Measurements from ENCODE around the gene GAST.
"Not testable (repeated sequence)": the region's sequence is repeated elsewhere in the genome, so short reads cannot be mapped to it uniquely, and the experiment has no call there.

Gene GAST, protein sequence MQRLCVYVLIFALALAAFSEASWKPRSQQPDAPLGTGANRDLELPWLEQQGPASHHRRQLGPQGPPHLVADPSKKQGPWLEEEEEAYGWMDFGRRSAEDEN

DNA sequence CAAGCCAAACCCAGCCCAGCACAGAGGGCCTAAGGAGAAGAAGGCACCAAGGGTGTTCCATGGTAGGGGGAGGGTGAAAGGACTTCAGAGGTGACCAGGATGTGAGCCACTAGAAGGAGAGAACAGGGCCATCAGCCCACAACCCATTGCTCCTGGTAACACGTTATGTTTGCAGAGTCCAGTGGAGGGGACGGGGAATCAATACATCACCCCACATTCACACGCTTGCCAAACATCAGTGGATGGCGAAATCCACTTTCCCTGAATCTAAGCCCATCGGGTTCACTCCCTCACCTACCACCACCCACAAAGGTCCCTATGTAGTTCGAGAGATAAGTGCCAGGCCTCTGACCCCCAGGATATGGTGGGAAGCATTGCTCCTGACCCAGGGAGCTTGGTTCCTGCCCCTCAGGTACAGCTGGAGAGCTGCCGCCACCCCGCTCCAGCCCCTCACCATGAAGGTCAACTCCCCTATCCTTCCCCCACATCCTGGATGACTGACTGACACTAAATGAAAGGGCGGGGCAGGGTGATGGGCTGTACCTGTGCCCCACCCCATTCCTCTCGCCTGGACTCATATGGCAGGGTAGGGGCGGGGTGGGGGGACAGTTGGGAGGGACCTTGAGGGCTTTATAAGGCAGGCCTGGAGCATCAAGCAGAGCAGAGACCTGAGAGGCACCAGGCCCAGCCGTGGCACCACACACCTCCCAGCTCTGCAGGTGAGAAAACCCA, at the start of gene GAST:
GAST (plus strand) TSS at position 663 of the 732 bp plus-strand sequence. CDS start 3,106 bp downstream, outside the sequence.
- in situ Hi-C loops (cut with MboI; ENCODE audit: low sequenced_read_pairs), result no loop called here

DNA sequence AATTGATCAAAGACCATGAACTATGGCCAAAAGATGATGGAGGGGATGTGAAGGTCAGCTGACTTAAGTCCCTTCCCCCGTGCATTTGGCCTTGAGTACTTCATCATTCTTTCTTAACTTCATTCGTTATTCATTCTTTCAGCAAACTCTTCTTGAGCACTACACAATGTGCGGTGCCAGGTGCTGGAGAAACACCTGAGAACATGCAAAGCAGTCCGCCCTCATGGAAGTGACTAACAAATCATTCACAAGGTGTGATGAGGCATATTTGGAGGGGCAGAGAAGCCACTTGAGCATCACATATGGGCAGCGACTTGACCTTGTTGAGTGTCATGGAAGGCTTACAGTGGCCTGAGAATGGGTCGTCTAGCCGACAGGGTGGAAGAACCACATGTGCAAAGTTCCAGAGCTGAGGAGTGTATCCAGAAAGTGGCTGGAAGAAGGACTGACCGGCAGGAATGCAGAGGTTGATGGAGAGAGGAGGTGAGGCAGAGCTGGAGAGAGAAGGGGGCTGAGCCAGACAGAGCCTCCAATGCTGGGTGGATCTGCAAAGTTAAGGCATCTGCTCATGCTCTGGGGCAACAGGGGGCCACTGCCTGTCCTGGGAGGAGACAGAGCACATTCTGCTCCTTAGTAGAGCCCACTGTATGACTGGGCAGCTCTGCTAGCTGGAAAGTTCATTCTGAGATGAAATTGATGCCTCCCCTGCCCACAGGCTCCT, 48.5 kb upstream of the GAST start:
- in situ Hi-C loops (cut with MboI; ENCODE audit: low sequenced_read_pairs), result loop anchor here (25.0 kb wide), 1 partner anchor 751 kb away; no protein-coding TSS in a partner anchor

DNA sequence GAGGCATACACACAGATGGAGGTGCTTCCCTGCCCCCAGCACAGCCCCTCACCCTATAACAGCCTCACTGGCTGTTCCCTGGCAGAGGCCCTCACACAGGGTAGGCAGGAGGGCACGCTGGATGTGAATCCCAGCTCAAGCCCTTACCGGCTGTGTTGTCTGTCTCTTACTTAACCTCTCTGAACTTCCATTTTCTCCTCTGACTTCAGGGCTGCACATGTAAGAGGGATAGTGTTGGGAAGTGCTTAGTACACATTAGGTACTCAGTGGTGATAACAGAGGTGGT, 48.0 kb upstream of the GAST start:
- in situ Hi-C loops (cut with MboI; ENCODE audit: low sequenced_read_pairs), result loop anchor here (25.0 kb wide), 1 partner anchor 752 kb away; no protein-coding TSS in a partner anchor

DNA sequence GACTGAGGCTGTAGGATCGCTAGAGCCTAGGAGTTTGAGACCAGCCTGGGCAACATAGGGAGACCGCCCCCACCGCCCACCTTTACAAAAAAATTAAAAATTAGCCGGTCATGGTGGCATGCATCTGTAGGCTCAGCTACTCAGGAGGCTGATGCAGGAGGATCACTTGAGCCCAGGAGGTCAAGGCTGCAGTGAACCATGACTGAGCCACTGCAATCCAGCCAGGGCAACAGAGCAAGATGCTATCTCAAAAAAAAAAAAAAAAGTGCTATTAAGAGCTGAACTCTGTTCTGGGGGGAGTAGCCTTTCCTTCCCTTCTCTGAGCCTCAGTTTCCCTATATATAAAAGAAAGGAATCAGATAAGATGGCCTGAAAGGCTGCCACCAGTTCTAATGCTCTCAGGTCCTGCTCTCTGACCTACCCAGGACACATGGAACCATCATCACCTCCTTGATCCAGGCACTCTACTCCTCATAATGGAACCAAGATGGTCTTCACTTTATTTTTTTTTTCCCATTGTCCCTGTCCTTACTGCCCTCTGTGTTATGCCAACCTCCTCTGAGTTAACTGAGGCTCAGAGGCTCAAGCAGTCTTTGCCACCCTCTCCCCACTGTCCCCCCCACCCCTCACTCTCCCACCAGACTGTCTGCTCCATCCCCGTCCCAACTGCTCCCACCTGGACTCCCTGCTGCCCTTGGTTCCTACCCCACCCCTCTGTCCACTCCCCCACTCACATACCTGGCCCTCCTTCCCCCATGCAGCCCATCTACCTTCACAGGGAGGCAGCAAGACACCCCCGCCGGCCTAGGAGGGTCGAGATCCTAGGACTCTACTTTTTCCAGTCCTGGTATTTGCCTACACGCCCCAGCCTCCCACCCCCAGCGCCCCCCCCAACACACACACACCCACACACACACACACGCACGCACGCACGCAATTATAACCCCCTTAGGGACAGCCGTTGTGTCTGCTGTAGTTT, 47.3 kb upstream of the GAST start:
- in situ Hi-C loops (cut with MboI; ENCODE audit: low sequenced_read_pairs), result loop anchor here (25.0 kb wide), 1 partner anchor 753 kb away; no protein-coding TSS in a partner anchor

DNA sequence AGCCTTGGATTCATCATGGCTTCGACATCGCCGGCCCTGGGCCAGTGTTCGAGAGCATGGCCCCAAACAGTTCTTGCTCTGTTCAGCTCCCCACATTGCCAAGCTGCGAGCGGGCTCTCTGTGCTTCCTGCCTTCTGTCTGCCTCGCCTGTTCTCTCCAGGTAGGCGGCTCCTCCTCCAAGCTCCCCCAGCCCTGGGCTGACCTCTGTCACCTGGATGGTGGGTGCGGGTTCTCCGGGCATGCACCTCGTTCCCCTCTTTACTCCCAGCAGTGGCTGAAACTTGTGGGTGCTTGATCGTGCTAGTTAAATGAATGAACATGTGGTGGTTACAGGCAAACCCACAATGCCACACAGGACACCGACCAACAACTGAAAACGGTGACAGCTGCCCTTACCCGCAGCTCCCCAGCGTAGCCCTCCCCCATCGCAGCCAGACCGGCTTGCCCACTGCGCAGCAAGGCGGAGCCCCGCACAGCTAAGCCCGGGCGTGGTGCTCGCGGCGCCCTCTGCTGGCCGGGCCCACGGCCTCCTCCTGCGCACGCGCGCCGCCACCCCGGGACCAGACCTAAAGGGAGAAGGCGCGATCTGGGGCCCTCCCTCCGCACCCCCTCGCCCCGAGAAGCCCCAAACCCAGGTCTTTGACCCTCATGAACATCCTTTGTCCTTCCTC, 46.4 kb upstream of the GAST start:
- in situ Hi-C loops (cut with MboI; ENCODE audit: low sequenced_read_pairs), result loop anchor here (25.0 kb wide), 1 partner anchor 753 kb away; no protein-coding TSS in a partner anchor

DNA sequence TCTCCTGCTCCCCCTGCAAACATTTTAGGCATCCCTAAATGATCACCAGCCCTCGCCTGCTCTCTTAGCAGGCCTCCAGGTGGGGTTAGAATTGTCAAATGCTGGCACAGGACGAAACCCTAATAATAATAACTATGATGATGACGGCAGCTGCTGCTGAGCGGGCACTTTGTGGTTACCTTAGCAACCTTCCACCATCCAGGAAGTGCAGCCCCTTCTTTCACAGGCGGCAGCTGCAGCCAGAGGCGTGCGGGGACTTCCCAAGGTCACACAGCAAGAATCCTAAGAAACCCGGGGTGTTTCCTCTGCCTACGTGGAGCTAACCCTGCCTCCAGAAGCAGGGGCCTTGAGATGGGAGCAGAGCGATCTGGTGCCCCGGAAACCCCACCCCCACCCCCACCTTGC, 45.9 kb upstream of the GAST start:
- in situ Hi-C loops (cut with MboI; ENCODE audit: low sequenced_read_pairs), result loop anchor here (25.0 kb wide), 1 partner anchor 754 kb away; no protein-coding TSS in a partner anchor

DNA sequence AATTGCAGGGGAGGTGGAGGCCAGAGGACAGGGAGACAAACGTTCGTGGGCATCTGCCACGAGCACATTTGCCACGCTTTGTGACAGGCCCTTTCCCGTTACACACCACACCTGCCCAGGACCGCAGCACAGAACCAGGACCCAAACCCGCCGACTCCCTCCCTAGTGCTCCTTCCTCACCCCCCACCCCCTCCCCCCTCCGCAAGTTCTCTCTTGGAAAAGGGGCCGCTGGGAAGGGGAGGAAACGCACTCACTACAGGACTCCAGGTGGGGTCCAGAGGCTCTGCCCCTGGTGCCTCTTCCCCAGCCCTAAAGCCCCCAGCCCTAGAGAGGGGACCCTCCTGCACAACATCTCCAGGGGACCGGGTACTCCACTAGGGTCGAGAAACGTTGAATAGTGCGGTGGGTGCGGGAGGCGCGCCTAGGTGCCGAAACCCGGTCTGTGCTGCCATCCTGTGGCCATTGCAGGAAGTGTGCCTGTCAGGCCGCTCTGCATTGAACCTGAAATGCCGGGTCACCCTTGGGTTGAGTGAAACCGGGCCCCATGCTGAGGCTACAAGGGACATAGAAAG, 45.3 kb upstream of the GAST start:
- in situ Hi-C loops (cut with MboI; ENCODE audit: low sequenced_read_pairs), result loop anchor here (25.0 kb wide), 1 partner anchor 754 kb away; no protein-coding TSS in a partner anchor

DNA sequence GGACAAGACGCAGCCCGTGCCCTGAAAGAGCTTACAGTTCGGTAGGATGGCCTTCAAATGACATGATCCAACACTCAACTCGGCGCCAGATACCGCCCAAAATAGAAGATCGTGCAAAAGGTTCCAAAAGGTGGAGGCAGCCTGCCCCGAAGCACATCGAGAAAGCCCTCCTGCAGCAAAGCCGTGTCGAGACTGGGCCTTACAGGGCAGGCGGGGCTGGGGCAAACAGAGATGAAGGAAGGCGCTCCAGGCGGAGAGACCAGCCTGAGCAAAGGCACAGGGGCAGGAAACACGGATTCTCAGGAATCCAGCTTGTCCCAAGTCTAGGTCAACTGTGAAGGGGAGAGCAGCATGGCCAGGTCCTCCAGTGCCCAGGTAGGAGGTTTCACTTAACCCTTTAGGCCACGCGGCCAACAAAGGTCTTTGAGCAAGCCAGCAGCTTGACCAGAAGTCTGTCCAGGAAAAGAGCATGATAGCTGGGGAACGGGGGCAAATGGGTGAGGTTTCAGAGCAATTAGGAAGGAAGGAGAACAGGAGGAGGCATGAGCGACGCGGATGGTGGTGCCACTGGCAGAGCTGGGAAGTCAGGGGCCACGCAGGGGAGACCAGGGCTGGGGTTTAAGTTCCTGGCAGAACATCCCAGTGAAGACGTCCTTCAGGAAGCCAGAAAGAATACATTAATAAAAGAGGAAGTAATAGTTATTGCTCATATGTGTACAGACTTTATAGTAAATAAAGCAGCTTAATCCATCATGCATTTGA, 44.7 kb upstream of the GAST start:
- in situ Hi-C loops (cut with MboI; ENCODE audit: low sequenced_read_pairs), result loop anchor here (25.0 kb wide), 1 partner anchor 755 kb away; no protein-coding TSS in a partner anchor

DNA sequence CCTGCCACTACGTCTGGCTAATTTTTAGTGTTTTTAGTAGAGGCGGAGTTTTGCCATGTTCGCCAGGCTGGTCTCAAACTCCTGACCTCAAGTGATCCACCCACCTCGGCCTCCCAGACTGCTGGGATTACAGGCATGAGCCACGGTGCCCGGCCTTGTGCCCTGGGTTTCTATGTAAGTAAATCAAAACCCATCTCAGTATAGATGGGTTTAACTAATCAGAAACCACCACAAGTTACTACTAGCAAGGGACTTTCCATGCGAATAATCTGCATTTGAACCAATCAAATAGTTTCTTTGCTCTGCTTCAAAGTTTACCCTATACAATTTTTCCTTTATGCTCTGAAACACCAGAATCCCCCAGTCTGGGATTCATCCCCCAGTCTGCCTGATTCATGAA, 40.0 kb upstream of the GAST start:
- in situ Hi-C loops (cut with MboI; ENCODE audit: low sequenced_read_pairs), result loop anchor here (25.0 kb wide), 1 partner anchor 760 kb away; no protein-coding TSS in a partner anchor

DNA sequence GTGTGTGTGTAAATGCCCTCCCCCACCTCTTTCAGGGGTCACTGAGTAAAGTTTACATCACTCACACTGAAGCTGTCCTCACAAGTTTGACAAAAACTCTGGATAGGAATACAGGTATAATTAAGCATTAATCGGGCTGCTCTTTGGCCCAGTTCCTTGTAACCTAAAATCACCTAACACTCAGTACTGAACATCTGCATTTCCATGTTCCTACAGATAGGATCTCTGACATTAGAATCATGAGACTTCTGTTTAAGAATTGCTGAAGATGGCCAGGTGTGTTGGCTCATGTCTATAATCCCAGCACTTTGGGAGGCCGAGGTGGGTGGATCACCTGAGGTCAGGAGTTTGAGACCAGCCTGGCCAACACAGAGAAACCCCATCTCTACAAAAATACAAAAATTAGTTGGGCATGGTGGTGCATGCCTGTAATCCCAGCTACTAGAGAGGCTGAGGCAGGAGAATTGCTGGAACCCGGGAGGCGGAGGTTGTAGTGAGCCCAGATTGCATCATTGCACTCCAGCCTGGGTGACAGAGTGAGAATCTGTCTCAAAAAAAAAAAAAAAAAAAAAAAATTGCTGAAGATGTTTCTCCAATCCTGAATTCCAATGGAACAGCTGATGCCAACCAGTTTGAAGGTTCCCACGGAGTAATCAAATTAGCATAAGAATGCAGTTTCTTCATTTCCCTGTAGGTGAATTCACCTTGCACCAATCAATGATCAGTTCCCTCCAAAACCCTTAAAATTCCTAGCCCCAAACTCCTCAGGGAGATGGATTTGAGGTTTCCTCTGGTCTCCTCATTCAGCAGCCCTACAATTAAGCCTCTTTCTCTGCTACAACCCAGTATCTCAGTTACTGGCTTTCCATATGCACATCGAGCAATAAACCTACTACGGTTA, 36.7 kb upstream of the GAST start:
- in situ Hi-C loops (cut with MboI; ENCODE audit: low sequenced_read_pairs), result not testable (repeated sequence)

DNA sequence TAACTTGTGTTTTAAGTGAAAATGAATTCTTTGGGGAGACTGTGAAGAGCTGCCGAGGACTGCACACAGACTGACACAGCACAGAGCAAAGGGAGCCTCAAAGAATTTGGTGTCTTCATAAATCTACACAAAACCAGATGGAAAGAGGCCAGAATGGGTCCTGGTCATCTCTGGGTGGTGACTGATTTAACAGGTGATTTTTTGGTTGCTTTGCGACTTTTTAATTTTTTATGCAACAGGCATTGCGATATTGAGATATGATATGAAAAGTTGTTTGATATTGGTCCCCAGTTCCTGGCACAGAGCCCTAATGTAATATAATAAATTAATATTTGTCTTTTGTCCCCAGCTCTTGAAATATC, 36.1 kb upstream of the GAST start:
- in situ Hi-C loops (cut with MboI; ENCODE audit: low sequenced_read_pairs), result no loop called here

DNA sequence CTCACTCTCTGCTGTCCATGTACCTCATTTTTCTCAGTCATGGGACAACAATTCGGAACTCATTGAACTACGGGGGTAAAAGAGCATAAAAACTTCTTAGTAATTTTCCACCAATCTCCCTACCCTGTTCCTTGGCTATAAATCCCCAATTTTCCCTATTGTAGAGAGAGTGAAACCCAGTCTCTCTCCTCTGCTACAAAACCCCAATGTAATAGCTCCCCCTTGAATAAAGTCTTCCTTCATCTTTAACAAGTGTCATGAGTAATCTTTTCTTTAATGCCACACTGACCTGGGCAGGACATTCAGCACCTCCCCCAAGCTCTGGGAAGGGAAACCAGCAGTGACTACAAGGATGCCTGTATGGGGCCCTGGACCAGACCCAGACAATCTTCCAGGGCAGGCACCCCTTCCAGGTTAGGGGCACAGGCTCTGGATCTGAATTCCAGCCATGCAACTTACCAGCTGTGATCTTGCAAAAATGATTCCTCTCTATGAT, 33.7 kb upstream of the GAST start:
- in situ Hi-C loops (cut with MboI; ENCODE audit: low sequenced_read_pairs), result no loop called here

DNA sequence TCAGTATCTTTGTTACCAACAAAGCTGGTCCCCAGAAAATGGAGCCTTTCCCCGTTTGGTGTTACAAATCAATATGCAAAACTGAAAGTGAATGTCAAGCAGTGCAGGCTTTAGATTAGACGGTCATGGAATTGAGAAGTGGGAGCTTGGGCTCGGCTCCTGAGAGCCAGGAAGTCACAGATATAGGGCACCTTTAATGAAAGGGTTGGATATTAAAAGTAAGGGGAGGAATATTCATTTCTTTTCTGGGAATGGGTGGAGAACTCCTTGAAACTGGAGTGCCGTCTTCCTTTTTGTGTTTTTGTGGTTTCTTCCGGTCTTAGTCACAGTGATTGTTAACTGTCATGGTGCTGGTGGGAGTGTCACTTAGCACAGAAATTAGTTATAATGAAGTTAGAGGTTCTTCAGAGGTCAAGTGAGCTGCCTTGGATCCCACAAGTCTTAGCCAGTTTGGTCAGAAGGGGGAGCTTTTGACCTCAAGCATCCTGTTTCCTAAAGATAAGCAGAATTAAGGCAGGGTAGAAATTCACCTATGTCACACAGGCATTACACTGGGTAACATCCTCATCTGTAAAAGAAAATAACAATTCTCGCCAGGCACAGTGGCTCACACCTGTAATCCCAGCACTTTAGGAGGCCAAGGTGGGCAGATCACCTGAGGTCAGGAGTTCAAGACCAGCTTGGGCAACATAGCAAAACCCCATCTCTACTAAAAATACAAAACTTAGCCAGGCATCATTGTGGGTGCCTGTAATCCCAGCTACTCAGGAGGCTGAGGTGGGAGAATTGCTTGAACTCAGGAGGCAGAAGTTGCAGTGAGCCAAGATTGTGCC, 33.0 kb upstream of the GAST start:
- in situ Hi-C loops (cut with MboI; ENCODE audit: low sequenced_read_pairs), result no loop called here

DNA sequence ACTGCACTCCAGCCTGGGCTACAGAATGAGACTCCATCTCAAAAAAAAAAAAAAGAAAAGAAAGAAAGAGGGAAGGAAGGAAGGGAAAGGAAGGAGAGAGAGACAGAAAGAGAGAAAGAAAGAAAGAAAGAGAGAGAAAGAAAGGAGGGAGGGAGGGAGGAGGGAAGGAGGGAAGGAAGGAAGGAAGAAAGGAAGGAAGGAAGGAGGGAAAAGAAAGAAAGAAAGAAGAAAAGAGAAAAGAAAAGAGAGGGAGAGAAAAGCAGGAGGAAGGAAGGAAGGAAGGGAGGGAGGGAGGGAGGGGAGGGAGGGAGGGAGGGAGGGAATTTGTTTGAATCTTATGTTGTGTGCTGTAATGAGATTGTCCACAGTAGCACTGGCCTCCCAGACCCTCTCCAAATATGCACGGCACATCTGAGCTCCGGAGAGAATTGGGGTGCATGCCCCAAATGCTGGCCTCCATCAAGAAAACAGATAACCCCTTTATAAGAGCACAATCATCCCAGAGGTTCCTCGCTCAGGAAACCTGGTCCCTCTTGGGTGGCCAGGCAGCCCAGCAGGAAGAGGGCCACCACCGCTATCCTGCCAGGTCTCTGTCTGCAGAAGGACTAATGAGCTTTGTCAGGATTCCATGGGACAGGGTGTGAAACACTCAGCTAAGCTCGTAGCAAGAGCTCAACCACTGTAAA, 32.2 kb upstream of the GAST start:
- in situ Hi-C loops (cut with MboI; ENCODE audit: low sequenced_read_pairs), result no loop called here

DNA sequence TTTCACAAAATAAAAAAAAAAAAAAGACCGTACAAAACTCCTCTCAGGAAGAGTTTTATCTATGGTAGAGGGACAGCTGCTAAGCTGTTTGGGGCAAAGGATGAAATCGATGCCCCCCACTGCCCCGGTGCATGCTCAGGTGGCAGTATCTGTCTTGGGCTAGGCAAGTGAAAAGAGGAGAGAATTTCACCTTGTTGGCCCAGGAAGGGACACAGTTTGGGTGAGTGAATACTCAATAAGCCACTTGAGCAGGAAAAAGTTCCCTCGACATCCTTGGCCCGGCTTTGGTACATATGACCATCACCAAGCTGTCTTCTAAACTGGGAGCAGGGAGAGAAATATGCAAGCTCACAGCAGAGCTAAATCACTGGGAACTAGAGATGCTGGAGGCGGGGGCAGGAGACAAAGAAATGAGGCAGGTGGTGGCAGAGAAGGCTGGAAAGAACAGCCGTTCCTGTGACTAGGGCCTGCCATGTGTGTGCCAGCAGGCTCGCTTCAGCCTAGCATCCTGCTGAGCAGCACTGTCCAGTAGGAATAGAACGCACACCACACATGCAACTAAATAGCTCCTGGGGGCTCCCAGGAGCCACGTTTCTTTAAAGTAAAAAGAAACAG, 31.6 kb upstream of the GAST start:
- in situ Hi-C loops (cut with MboI; ENCODE audit: low sequenced_read_pairs), result no loop called here

DNA sequence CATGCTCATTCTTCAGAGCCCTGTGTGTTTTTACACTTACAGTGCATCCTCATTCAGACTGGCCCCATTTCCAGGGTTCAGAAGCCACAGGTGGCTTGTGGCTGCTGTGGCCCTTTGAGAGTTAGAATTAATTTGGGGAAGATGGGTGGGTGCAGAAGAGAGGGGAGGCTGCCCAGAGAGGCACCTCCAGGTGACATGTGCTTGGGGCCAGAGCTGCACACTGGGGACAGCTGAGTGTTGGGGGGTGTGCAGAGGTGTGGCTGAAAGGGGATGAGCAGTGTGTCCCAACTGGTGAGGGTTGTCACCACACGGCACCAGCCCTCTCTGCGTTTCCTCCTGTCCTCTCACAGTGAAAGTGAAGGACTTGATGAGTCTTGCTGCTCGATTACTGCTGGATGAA, 30.4 kb upstream of the GAST start:
- in situ Hi-C loops (cut with MboI; ENCODE audit: low sequenced_read_pairs), result no loop called here
